Uterus (tissue), 2 donors: ENCODE data around the gene ABCA1.

Experiments
- POLR2A ChIP-seq, 2 donors: fragments of 450-650 bp; IDR thresholded peaks; one replicate each; pipeline ENCODE4 v1.6.1; 2016; ENCODE audit warnings: antibody characterized with exemption in 2 of 2, mild to moderate bottlenecking in 1 of 2, moderate library complexity in 1 of 2
- TF ChIP-seq, protein P1 (sequence below), 4 experiments: fragments of 200-600 bp in 2 of 4; fragments of 450-650 bp in 2 of 4; sonication (generic) in 2 of 4; IDR thresholded peaks; one replicate each; pipeline ENCODE4 v1.5.1; 2016 to 2019; ENCODE audit warnings: antibody characterized with exemption in 4 of 4, mild to moderate bottlenecking in 2 of 4, moderate library complexity in 1 of 4

DNA sequence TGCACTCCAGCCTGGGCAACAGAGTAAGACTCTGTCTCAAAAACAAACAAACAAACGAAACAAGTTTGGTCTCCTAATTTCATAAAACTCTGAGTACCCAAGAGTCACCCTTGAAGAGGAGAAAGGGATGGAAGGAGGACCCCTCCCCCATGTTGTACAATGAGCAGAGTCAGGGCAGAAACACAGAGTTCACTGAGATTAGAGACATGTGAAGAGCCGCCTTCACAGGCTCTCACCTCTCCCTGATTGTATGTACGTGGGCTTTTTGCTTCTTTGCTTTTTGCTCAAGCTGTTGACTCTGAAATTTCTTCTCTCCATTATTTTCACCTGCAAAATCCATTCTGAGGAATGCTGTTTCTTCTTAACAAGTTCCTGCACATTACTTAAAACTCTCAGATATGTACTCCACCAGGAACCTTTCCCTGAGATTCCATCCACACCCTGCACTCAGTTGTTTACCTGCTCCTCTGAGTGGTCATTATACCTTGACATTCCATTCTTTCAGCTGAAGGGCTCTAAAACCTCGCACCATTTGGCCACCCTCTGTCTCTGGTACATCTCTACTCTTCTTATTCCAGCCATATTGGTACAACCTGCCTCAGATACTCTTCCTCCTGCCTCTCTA lies 44.4 kb upstream of the ABCA1 start:
- TF ChIP-seq, protein P1, sequence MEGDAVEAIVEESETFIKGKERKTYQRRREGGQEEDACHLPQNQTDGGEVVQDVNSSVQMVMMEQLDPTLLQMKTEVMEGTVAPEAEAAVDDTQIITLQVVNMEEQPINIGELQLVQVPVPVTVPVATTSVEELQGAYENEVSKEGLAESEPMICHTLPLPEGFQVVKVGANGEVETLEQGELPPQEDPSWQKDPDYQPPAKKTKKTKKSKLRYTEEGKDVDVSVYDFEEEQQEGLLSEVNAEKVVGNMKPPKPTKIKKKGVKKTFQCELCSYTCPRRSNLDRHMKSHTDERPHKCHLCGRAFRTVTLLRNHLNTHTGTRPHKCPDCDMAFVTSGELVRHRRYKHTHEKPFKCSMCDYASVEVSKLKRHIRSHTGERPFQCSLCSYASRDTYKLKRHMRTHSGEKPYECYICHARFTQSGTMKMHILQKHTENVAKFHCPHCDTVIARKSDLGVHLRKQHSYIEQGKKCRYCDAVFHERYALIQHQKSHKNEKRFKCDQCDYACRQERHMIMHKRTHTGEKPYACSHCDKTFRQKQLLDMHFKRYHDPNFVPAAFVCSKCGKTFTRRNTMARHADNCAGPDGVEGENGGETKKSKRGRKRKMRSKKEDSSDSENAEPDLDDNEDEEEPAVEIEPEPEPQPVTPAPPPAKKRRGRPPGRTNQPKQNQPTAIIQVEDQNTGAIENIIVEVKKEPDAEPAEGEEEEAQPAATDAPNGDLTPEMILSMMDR (IDR thresholded peaks at IDR 0.05), result no peak
- no peak for TF ChIP-seq POLR2A (IDR thresholded peaks at IDR 0.05)
